ENCODE measurements around the gene AUTS2.
A peak's percentile ranks its signal among the peaks of the same experiment; 100 is the strongest.

The AUTS2 gene

GRCh38 chr7:70408477-70408876 is 810.2 kb downstream of the AUTS2 start:
- no peak for DNase-seq (ENCODE audit: low spot score)
- TF ChIP-seq, protein P1, sequence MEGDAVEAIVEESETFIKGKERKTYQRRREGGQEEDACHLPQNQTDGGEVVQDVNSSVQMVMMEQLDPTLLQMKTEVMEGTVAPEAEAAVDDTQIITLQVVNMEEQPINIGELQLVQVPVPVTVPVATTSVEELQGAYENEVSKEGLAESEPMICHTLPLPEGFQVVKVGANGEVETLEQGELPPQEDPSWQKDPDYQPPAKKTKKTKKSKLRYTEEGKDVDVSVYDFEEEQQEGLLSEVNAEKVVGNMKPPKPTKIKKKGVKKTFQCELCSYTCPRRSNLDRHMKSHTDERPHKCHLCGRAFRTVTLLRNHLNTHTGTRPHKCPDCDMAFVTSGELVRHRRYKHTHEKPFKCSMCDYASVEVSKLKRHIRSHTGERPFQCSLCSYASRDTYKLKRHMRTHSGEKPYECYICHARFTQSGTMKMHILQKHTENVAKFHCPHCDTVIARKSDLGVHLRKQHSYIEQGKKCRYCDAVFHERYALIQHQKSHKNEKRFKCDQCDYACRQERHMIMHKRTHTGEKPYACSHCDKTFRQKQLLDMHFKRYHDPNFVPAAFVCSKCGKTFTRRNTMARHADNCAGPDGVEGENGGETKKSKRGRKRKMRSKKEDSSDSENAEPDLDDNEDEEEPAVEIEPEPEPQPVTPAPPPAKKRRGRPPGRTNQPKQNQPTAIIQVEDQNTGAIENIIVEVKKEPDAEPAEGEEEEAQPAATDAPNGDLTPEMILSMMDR (IDR thresholded peaks at IDR 0.05; ENCODE audit: extremely low read depth, missing control alignments), result no peak

DNA sequence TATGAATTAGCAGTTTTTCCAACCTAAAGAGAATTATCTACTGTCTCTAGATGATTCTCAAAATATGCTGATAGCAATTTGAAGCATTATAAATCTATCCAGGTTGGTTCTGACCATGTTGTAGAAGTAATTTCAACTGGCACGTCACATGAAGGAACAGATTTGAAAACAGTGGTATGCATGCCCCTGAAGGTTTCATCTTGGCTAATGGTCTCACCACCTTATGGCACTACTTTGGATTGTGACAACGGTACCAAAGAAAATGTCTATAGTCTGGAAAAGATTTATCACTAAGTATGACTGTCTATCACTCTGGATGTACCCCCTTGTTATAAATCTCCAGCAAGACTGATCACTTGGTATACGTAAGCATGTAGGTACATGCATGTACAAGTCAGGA is 810.6 kb downstream of the AUTS2 start:
- DNase-seq (ENCODE audit: low spot score), result no peak
- TF ChIP-seq, protein P1 (IDR thresholded peaks at IDR 0.05; ENCODE audit: extremely low read depth, missing control alignments), result no peak

DNA sequence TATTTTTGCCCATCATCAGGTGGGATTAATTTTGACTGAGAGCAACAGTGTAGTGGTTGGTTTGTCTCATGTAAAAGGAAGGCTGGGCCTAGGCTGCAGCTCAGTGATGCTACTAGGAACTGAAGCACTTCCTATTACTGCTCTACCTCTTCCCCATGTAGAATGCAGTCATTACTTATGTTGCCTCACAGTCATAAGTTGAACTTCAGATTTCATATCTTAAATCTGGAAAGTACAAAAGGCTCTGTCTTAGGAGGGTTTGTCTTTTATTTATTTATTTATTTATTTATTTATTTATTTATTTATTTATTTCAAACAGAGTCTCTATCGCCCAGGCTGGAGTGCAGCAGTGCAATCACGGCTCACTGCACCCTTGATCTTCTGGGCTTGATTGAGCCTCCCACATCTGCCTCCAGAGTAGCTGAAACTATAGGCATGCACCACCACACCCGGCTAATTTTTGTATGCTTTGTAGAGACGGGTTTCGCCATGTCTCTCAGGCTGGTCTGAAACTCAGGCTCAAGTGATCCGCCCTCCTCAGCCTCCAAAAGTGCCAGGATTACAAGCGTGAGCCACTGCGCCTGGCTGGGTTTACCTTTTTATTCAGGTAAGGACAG is 812.0 kb downstream of the AUTS2 start:
- no peak for DNase-seq (ENCODE audit: low spot score)
- TF ChIP-seq, protein P1 (IDR thresholded peaks at IDR 0.05; ENCODE audit: extremely low read depth, missing control alignments), result no peak

DNA sequence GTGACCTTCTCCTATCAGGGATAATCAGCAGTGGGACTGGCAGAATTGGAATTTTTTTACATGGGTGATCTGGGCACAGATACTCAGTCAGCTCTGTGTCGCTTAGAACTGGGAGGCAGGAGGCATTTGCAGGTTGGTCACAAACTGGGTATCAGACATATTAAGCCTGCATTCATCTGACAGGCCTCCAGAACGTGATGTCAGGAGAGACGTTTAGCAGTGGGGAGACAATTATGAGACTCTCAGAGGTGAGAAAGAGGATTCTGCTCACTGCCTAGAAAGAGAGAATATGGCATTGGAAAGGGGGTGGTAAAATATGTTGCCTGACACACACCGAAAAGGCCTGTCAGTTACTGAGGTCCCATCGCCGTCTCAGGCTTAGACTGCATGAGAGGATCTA is 816.1 kb downstream of the AUTS2 start:
- no peak for DNase-seq (ENCODE audit: low spot score)
- TF ChIP-seq, protein P1 (IDR thresholded peaks at IDR 0.05; ENCODE audit: extremely low read depth, missing control alignments), result no peak

GRCh38 chr7:70415179-70415972 is 817.1 kb downstream of the AUTS2 start:
- TF ChIP-seq, protein P1 (IDR thresholded peaks at IDR 0.05; ENCODE audit: extremely low read depth, missing control alignments), result no peak
- DNase-seq (ENCODE audit: low spot score), result peak; percentile 24

- DNase-seq (ENCODE audit: low spot score), result no peak
- TF ChIP-seq, protein P1 (IDR thresholded peaks at IDR 0.05; ENCODE audit: extremely low read depth, missing control alignments), result no peak
Observed at GRCh38 chr7:70416347-70416985, 818.2 kb downstream of the AUTS2 start.
